Keratinocyte (primary cell): ENCODE results near the gene SAFB2. TPM values are rescaled to one million over a fixed set of nuclear protein-coding genes. Genes with fewer than 3 reads are reported as not detected.

Experiments
- DNase-seq: peaks from one replicate; pipeline ENCODE4 v3.0.0-alpha.2; 2011; ENCODE audit warnings: low read depth, missing footprints, low spot score
- FAIRE-seq: peaks from 2 replicates; lab custom pipeline; 2011; peaks lifted over from hg19 to GRCh38; lab: Jason Lieb, UNC
- H2AFZ ChIP-seq: 2 replicates; pipeline ENCODE4 v1.6.0; 2012; ENCODE audit warnings: low read length, control low read depth, inconsistent platforms; ENCODE audit not compliant: control insufficient read depth
- H3K27ac ChIP-seq: 2 replicates; pipeline ENCODE4 v1.5.1; 2011; ENCODE audit warnings: low read length; ENCODE audit not compliant: control insufficient read depth, insufficient read depth
- H3K27me3 ChIP-seq: 3 replicates; pipeline ENCODE4 v1.6.0; 2011; ENCODE audit warnings: low read length; ENCODE audit not compliant: control insufficient read depth, insufficient read depth; ENCODE audit errors: extremely low read depth
- H3K36me3 ChIP-seq, 2 experiments: 2 replicates in 1 of 2; 3 replicates in 1 of 2; pipeline ENCODE4 v1.5.1; 2011; ENCODE audit warnings: low read length in 2 of 2, mild to moderate bottlenecking in 1 of 2; ENCODE audit not compliant: control insufficient read depth in 2 of 2, insufficient read depth in 2 of 2; ENCODE audit errors: extremely low read depth in 1 of 2
- H3K4me1 ChIP-seq: 3 replicates; pipeline ENCODE4 v1.5.1; 2011; ENCODE audit warnings: low read length; ENCODE audit not compliant: control insufficient read depth, insufficient read depth; ENCODE audit errors: extremely low read depth
- H3K4me2 ChIP-seq: 3 replicates; pipeline ENCODE4 v1.6.0; 2011; ENCODE audit warnings: low read depth, low read length; ENCODE audit not compliant: control insufficient read depth, insufficient read depth; ENCODE audit errors: extremely low read depth
- H3K4me3 ChIP-seq, 3 experiments: fragments of 200-600 bp in 1 of 3; sonication (generic) in 1 of 3; 2 replicates in 2 of 3; 3 replicates in 1 of 3; pipeline ENCODE4 v1.5.1; 2011 to 2016; ENCODE audit warnings: low read length in 3 of 3, mild to moderate bottlenecking in 3 of 3, control low read depth in 2 of 3, inconsistent platforms in 1 of 3, low read depth in 1 of 3, mixed read lengths in 1 of 3, mixed run types in 1 of 3, moderate library complexity in 1 of 3; ENCODE audit not compliant: control insufficient read depth in 2 of 3, insufficient read depth in 2 of 3; ENCODE audit errors: extremely low read depth in 1 of 3
- H3K79me2 ChIP-seq: 2 replicates; pipeline ENCODE4 v1.6.0; 2012; ENCODE audit warnings: low read length; ENCODE audit not compliant: control insufficient read depth, insufficient read depth
- H3K9ac ChIP-seq: 3 replicates; pipeline ENCODE4 v1.6.0; 2011; ENCODE audit warnings: low read length; ENCODE audit not compliant: control insufficient read depth, insufficient read depth; ENCODE audit errors: extremely low read depth
- H3K9me1 ChIP-seq: 3 replicates; pipeline ENCODE4 v1.6.0; 2011; ENCODE audit warnings: low read length; ENCODE audit not compliant: control insufficient read depth, insufficient read depth; ENCODE audit errors: extremely low read depth
- H3K9me3 ChIP-seq: 2 replicates; pipeline ENCODE4 v1.5.1; 2012; ENCODE audit warnings: low read depth, low read length; ENCODE audit not compliant: control insufficient read depth
- H4K20me1 ChIP-seq: 3 replicates; pipeline ENCODE4 v1.6.0; 2011; ENCODE audit warnings: low read length; ENCODE audit not compliant: control insufficient read depth, insufficient read depth; ENCODE audit errors: extremely low read depth
- CTCF ChIP-seq, 3 experiments: IDR thresholded peaks in 1 of 3; conservative IDR thresholded peaks in 1 of 3; optimal IDR thresholded peaks in 1 of 3; 2 replicates in 2 of 3; 3 replicates in 1 of 3; pipeline versions ENCODE3 to v1.5.1; 2011; ENCODE audit warnings: low read length in 3 of 3, mild to moderate bottlenecking in 3 of 3, moderate library complexity in 2 of 3, control low read depth in 1 of 3, inconsistent platforms in 1 of 3; ENCODE audit not compliant: insufficient read depth in 2 of 3; ENCODE audit errors: extremely low read depth in 1 of 3
- EZH2 ChIP-seq: IDR thresholded peaks from one replicate; pipeline ENCODE4 v1.6.1; 2012; ENCODE audit warnings: inconsistent platforms, mild to moderate bottlenecking, low read length, moderate library complexity
- dilution Hi-C: fragments of 300-500 bp; cut with MboI; formaldehyde crosslinking; loops from one replicate; pipeline ENCODE4 v1.7.0; 2020; ENCODE audit warnings: low sequenced_read_pairs; ENCODE audit not compliant: extremely low pct_ligation_motif_present
- polyA plus RNA-seq, 5 experiments: library from polyadenylated mRNA; depleted of rRNA in 3 of 5; stranded (reverse) in 3 of 5; stranded (forward) in 1 of 5; unstranded in 1 of 5; fragments of >200 nt; gene quantifications; 1 replicate in 1 of 5; 2 replicates in 3 of 5; 3 replicates in 1 of 5; pipeline versions ENCODE4 v1.2.1 to v1.2.3, GENCODE V29; 2011 to 2012; ENCODE audit warnings: missing spikeins in 2 of 5, low read depth in 1 of 5, low replicate concordance in 1 of 5

SAFB2 gene
- polyA plus RNA-seq, 1 donor (not counting 4 experiments of a cell fraction or from before 2014, with no cell fraction given) = 15.3 TPM

- Histone ChIP-seq H3K27me3 (no peaks in the 10 kb centered on the region), H4K20me1 (peaks cover 6% of the 10 kb centered on the region), H3K4me2 (no peak overlapping the region), H3K9me1 (peaks cover 2% of the 10 kb centered on the region), H3K4me1 (peaks cover 13% of the 10 kb centered on the region), H3K27ac (no peak overlapping the region), H3K4me3 (no peak overlapping the region), H3K36me3 (peaks cover 10 to 40% of the 10 kb centered on the region in 2 experiments), H2AFZ (no peak overlapping the region), H3K9me3 (no peaks in the 10 kb centered on the region), H3K9ac (no peak overlapping the region), H3K79me2 (peaks cover 80% of the 10 kb centered on the region)
- FAIRE-seq = no peak
- DNase-seq = no peak
- no peak for TF ChIP-seq CTCF (optimal IDR thresholded peaks at IDR 0.05 in 1 of 3, IDR thresholded peaks at IDR 0.05 in 1 of 3, conservative IDR thresholded peaks at IDR 0.05 in 1 of 3; ENCODE audit: extremely low read depth in 1 of 3, insufficient read depth in 2 of 3, low read length in 3 of 3)
- no peak for TF ChIP-seq EZH2
- dilution Hi-C loops = no loop called here
These were observed 2.6 kb downstream of the SAFB2 start for GRCh38 chr19:5619946-5620345.

- dilution Hi-C loops = no loop called here
- TF ChIP-seq CTCF (optimal IDR thresholded peaks at IDR 0.05 in 1 of 3, IDR thresholded peaks at IDR 0.05 in 1 of 3, conservative IDR thresholded peaks at IDR 0.05 in 1 of 3; ENCODE audit: extremely low read depth in 1 of 3, insufficient read depth in 2 of 3, low read length in 3 of 3) (no peak), EZH2 (no peak)
- Histone ChIP-seq H3K27me3 (no peaks in the 10 kb centered on the region), H3K4me2 (no peak overlapping the region), H3K36me3 (peaks cover 20 to 48% of the 10 kb centered on the region in 2 experiments), H3K4me3 (no peak overlapping the region), H3K27ac (no peak overlapping the region), H4K20me1 (peaks cover 2% of the 10 kb centered on the region), H2AFZ (no peak overlapping the region), H3K9ac (no peak overlapping the region), H3K9me3 (no peaks in the 10 kb centered on the region), H3K4me1 (peaks cover 10% of the 10 kb centered on the region), H3K79me2 (peaks cover 71% of the 10 kb centered on the region), H3K9me1 (peaks cover 4% of the 10 kb centered on the region)
- no peak for FAIRE-seq
- DNase-seq = no peak
These were observed 4.0 kb downstream of the SAFB2 start for GRCh38 chr19:5618591-5618990.
